Measurements from ENCODE around the gene FBXL13.
A peak's percentile ranks its signal among the peaks of the same experiment; 100 is the strongest.

FBXL13 gene

GRCh38 chr7:102944241-102944640, 130.4 kb downstream of the FBXL13 start:
- CTCF ChIA-PET = no interaction called here

GRCh38 chr7:102943423-102944169, 131.0 kb downstream of the FBXL13 start:
- 90% methylated on average over 5 of the region's 5 CpGs for WGBS (ENCODE audit: insufficient coverage)
- no peaks in the 10 kb centered on the region for H3K36me3 ChIP-seq (ENCODE audit: control insufficient read depth in 4 of 4, insufficient read depth in 4 of 4, low read length in 3 of 4)

More at GRCh38 chr7:102944241-102944640, 130.4 kb downstream of the FBXL13 start:
- WGBS (ENCODE audit: insufficient coverage) = 100% methylated on average over 2 of the region's 4 CpGs
- no peaks in the 10 kb centered on the region for H3K27me3 ChIP-seq (replicated peaks in 2 of 5; ENCODE audit: control insufficient read depth in 4 of 5, insufficient read depth in 5 of 5, low read length in 4 of 5)
- no peak overlapping the region for H3K27ac ChIP-seq (ENCODE audit: insufficient read depth in 1 of 2, low read depth in 1 of 2, low read length in 2 of 2, poor library complexity in 1 of 2, severe bottlenecking in 2 of 2)
- POLR2A ChIA-PET = no interaction called here
- no peak overlapping the region for H3K4me3 ChIP-seq (ENCODE audit: control insufficient read depth in 1 of 7, extremely low read depth in 1 of 7, insufficient read depth in 4 of 7, low read depth in 2 of 7, low read length in 6 of 7)
- no peak for DNase-seq
- H3K4me1 ChIP-seq (ENCODE audit: control extremely low read depth in 1 of 4, control insufficient read depth in 4 of 4, insufficient read depth in 4 of 4, low read length in 3 of 4) = no peaks in the 10 kb centered on the region
- no peaks in the 10 kb centered on the region for H3K36me3 ChIP-seq (ENCODE audit: control insufficient read depth in 4 of 4, insufficient read depth in 4 of 4, low read length in 3 of 4)
- H3K9me3 ChIP-seq (ENCODE audit: control extremely low read depth in 1 of 5, control insufficient read depth in 4 of 5, insufficient read depth in 2 of 5, low read depth in 1 of 5, low read length in 4 of 5) = no peaks in the 10 kb centered on the region

GRCh38 chr7:102942868-102943267, 131.7 kb downstream of the FBXL13 start:
- Histone ChIP-seq H3K27ac (ENCODE audit: insufficient read depth in 1 of 2, low read depth in 1 of 2, low read length in 2 of 2, poor library complexity in 1 of 2, severe bottlenecking in 2 of 2) (no peak overlapping the region), H3K4me3 (ENCODE audit: control insufficient read depth in 1 of 7, extremely low read depth in 1 of 7, insufficient read depth in 4 of 7, low read depth in 2 of 7, low read length in 6 of 7) (no peak overlapping the region), H3K9me3 (ENCODE audit: control extremely low read depth in 1 of 5, control insufficient read depth in 4 of 5, insufficient read depth in 2 of 5, low read depth in 1 of 5, low read length in 4 of 5) (no peaks in the 10 kb centered on the region), H3K27me3 (replicated peaks in 2 of 5; ENCODE audit: control insufficient read depth in 4 of 5, insufficient read depth in 5 of 5, low read length in 4 of 5) (no peaks in the 10 kb centered on the region), H3K36me3 (ENCODE audit: control insufficient read depth in 4 of 4, insufficient read depth in 4 of 4, low read length in 3 of 4) (no peaks in the 10 kb centered on the region), H3K4me1 (ENCODE audit: control extremely low read depth in 1 of 4, control insufficient read depth in 4 of 4, insufficient read depth in 4 of 4, low read length in 3 of 4) (no peaks in the 10 kb centered on the region)
- no peak for DNase-seq
- ChIA-PET POLR2A (no interaction called here), CTCF (no interaction called here)
- WGBS (ENCODE audit: insufficient coverage) = no CpG with 5 or more reads among the region's 1 CpG

More at GRCh38 chr7:102943423-102944169, 131.0 kb downstream of the FBXL13 start:
- Histone ChIP-seq H3K27me3 (replicated peaks in 2 of 5; ENCODE audit: control insufficient read depth in 4 of 5, insufficient read depth in 5 of 5, low read length in 4 of 5) (no peaks in the 10 kb centered on the region), H3K4me1 (ENCODE audit: control extremely low read depth in 1 of 4, control insufficient read depth in 4 of 4, insufficient read depth in 4 of 4, low read length in 3 of 4) (no peaks in the 10 kb centered on the region), H3K9me3 (ENCODE audit: control extremely low read depth in 1 of 5, control insufficient read depth in 4 of 5, insufficient read depth in 2 of 5, low read depth in 1 of 5, low read length in 4 of 5) (no peaks in the 10 kb centered on the region), H3K27ac (ENCODE audit: insufficient read depth in 1 of 2, low read depth in 1 of 2, low read length in 2 of 2, poor library complexity in 1 of 2, severe bottlenecking in 2 of 2) (no peak overlapping the region), H3K4me3 (ENCODE audit: control insufficient read depth in 1 of 7, extremely low read depth in 1 of 7, insufficient read depth in 4 of 7, low read depth in 2 of 7, low read length in 6 of 7) (no peak overlapping the region)
- ChIA-PET CTCF (no interaction called here), POLR2A (no interaction called here)
- DNase-seq = no peak

GRCh38 chr7:102942181-102942866, 132.3 kb downstream of the FBXL13 start:
- no peaks in the 10 kb centered on the region for H3K36me3 ChIP-seq (ENCODE audit: control insufficient read depth in 4 of 4, insufficient read depth in 4 of 4, low read length in 3 of 4)
- no peaks in the 10 kb centered on the region for H3K27me3 ChIP-seq (replicated peaks in 2 of 5; ENCODE audit: control insufficient read depth in 4 of 5, insufficient read depth in 5 of 5, low read length in 4 of 5)
- no peak overlapping the region for H3K4me3 ChIP-seq (ENCODE audit: control insufficient read depth in 1 of 7, extremely low read depth in 1 of 7, insufficient read depth in 4 of 7, low read depth in 2 of 7, low read length in 6 of 7)
- ChIA-PET POLR2A (interaction anchor here (0.8 kb wide), 1 partner anchor 9 kb away, joined by 3 read pairs; no protein-coding TSS in a partner anchor), CTCF (no interaction called here)
- H3K27ac ChIP-seq (ENCODE audit: insufficient read depth in 1 of 2, low read depth in 1 of 2, low read length in 2 of 2, poor library complexity in 1 of 2, severe bottlenecking in 2 of 2) = no peak overlapping the region
- WGBS (ENCODE audit: insufficient coverage) = 100% methylated on average over 1 of the region's 4 CpGs
- H3K4me1 ChIP-seq (ENCODE audit: control extremely low read depth in 1 of 4, control insufficient read depth in 4 of 4, insufficient read depth in 4 of 4, low read length in 3 of 4) = no peaks in the 10 kb centered on the region
- no peak for DNase-seq
- H3K9me3 ChIP-seq (ENCODE audit: control extremely low read depth in 1 of 5, control insufficient read depth in 4 of 5, insufficient read depth in 2 of 5, low read depth in 1 of 5, low read length in 4 of 5) = no peaks in the 10 kb centered on the region

- Histone ChIP-seq H3K27ac (ENCODE audit: insufficient read depth in 1 of 2, low read depth in 1 of 2, low read length in 2 of 2, poor library complexity in 1 of 2, severe bottlenecking in 2 of 2) (no peak overlapping the region), H3K36me3 (ENCODE audit: control insufficient read depth in 4 of 4, insufficient read depth in 4 of 4, low read length in 3 of 4) (no peaks in the 10 kb centered on the region), H3K4me3 (ENCODE audit: control insufficient read depth in 1 of 7, extremely low read depth in 1 of 7, insufficient read depth in 4 of 7, low read depth in 2 of 7, low read length in 6 of 7) (no peak overlapping the region), H3K4me1 (ENCODE audit: control extremely low read depth in 1 of 4, control insufficient read depth in 4 of 4, insufficient read depth in 4 of 4, low read length in 3 of 4) (peaks cover 6 to 20% (median 16%) of the 10 kb centered on the region in 4 experiments), H3K9me3 (ENCODE audit: control extremely low read depth in 1 of 5, control insufficient read depth in 4 of 5, insufficient read depth in 2 of 5, low read depth in 1 of 5, low read length in 4 of 5) (no peaks in the 10 kb centered on the region), H3K27me3 (replicated peaks in 2 of 5; ENCODE audit: control insufficient read depth in 4 of 5, insufficient read depth in 5 of 5, low read length in 4 of 5) (no peaks in the 10 kb centered on the region)
- ChIA-PET CTCF (no interaction called here), POLR2A (interaction anchor here (0.5 kb wide), 1 partner anchor 14 kb away, joined by 3 read pairs; no protein-coding TSS in a partner anchor)
- no peak for DNase-seq
- WGBS (ENCODE audit: insufficient coverage) = 94% methylated on average over 1 of the region's 1 CpG
Observed at GRCh38 chr7:102938679-102939078, 135.9 kb downstream of the FBXL13 start.

GRCh38 chr7:102935450-102936115, 139.0 kb downstream of the FBXL13 start:
- Histone ChIP-seq H3K4me1 (ENCODE audit: control extremely low read depth in 1 of 4, control insufficient read depth in 4 of 4, insufficient read depth in 4 of 4, low read length in 3 of 4) (peaks cover 6 to 20% (median 16%) of the 10 kb centered on the region in 4 experiments), H3K27ac (ENCODE audit: insufficient read depth in 1 of 2, low read depth in 1 of 2, low read length in 2 of 2, poor library complexity in 1 of 2, severe bottlenecking in 2 of 2) (peak overlapping the region in 1 of 2 experiments; percentile 66), H3K27me3 (replicated peaks in 2 of 5; ENCODE audit: control insufficient read depth in 4 of 5, insufficient read depth in 5 of 5, low read length in 4 of 5) (no peaks in the 10 kb centered on the region), H3K36me3 (ENCODE audit: control insufficient read depth in 4 of 4, insufficient read depth in 4 of 4, low read length in 3 of 4) (no peaks in the 10 kb centered on the region), H3K4me3 (ENCODE audit: control insufficient read depth in 1 of 7, extremely low read depth in 1 of 7, insufficient read depth in 4 of 7, low read depth in 2 of 7, low read length in 6 of 7) (no peak overlapping the region), H3K9me3 (ENCODE audit: control extremely low read depth in 1 of 5, control insufficient read depth in 4 of 5, insufficient read depth in 2 of 5, low read depth in 1 of 5, low read length in 4 of 5) (no peaks in the 10 kb centered on the region)
- 0% methylated on average over 1 of the region's 6 CpGs for WGBS (ENCODE audit: insufficient coverage)
- CTCF ChIA-PET = interaction anchor here (0.6 to 1.3 kb wide), 3 partner anchors 16 to 18 kb away, joined by 3 read pairs; no protein-coding TSS in a partner anchor
- POLR2A ChIA-PET = no interaction called here
- peak; percentile 31 to 81 (median 69) for DNase-seq

GRCh38 chr7:102934701-102935100, 139.9 kb downstream of the FBXL13 start:
- H3K36me3 ChIP-seq (ENCODE audit: control insufficient read depth in 4 of 4, insufficient read depth in 4 of 4, low read length in 3 of 4) = no peaks in the 10 kb centered on the region
- no peaks in the 10 kb centered on the region for H3K27me3 ChIP-seq (replicated peaks in 2 of 5; ENCODE audit: control insufficient read depth in 4 of 5, insufficient read depth in 5 of 5, low read length in 4 of 5)
- CTCF ChIA-PET = no interaction called here
- DNase-seq = no peak
- no peak overlapping the region for H3K4me3 ChIP-seq (ENCODE audit: control insufficient read depth in 1 of 7, extremely low read depth in 1 of 7, insufficient read depth in 4 of 7, low read depth in 2 of 7, low read length in 6 of 7)
- no peaks in the 10 kb centered on the region for H3K9me3 ChIP-seq (ENCODE audit: control extremely low read depth in 1 of 5, control insufficient read depth in 4 of 5, insufficient read depth in 2 of 5, low read depth in 1 of 5, low read length in 4 of 5)
- POLR2A ChIA-PET = no interaction called here
- 100% methylated on average over 1 of the region's 3 CpGs for WGBS (ENCODE audit: insufficient coverage)
- H3K27ac ChIP-seq (ENCODE audit: insufficient read depth in 1 of 2, low read depth in 1 of 2, low read length in 2 of 2, poor library complexity in 1 of 2, severe bottlenecking in 2 of 2) = no peak overlapping the region
- H3K4me1 ChIP-seq (ENCODE audit: control extremely low read depth in 1 of 4, control insufficient read depth in 4 of 4, insufficient read depth in 4 of 4, low read length in 3 of 4) = peaks cover 6 to 20% (median 16%) of the 10 kb centered on the region in 4 experiments

Data from common myeloid progenitor, CD34-positive (primary cell).